Left lung (tissue), 10 donors: ENCODE results near the gene CHCHD4. TPM values are rescaled to one million over a fixed set of nuclear protein-coding genes. Genes with fewer than 3 reads are reported as not detected.

Source experiments
- ATAC-seq: fragments of 200-7000 bp; cut with Tn5 transposase; one replicate; pipeline ENCODE4 v1.9.1; 2020; ENCODE audit warnings: moderate library complexity
- DNase-seq, 4 donors: peaks; one replicate each; pipeline ENCODE4 v3.0.0-alpha.2; 2013 to 2020
- H3K27ac ChIP-seq, 2 donors: fragments of 200-600 bp; sonication (generic) in 1 of 2; one replicate each; pipeline versions ENCODE4 v1.5.0 to v1.8.0; 2020 to 2021
- H3K27me3 ChIP-seq, 2 donors: fragments of 200-600 bp; sonication (generic) in 1 of 2; one replicate each; pipeline versions ENCODE4 v1.5.0 to v1.8.0; 2020 to 2021
- H3K36me3 ChIP-seq, 2 donors: fragments of 200-600 bp; sonication (generic) in 1 of 2; one replicate each; pipeline versions ENCODE4 v1.5.0 to v1.8.0; 2020 to 2021
- H3K4me1 ChIP-seq, 2 donors: fragments of 200-600 bp; one replicate each; pipeline ENCODE4 v1.8.0; 2021
- H3K4me3 ChIP-seq, 2 donors: fragments of 200-600 bp; sonication (generic) in 1 of 2; one replicate each; pipeline versions ENCODE4 v1.5.0 to v1.8.0; 2020 to 2021; ENCODE audit warnings: mild to moderate bottlenecking in 1 of 2
- H3K9me3 ChIP-seq, 2 donors: fragments of 200-600 bp; sonication (generic) in 1 of 2; one replicate each; pipeline versions ENCODE4 v1.5.0 to v1.8.0; 2020 to 2021
- intact Hi-C, 2 donors: fragments of 100-400 bp; cut with DNase I; formaldehyde crosslinking; loops; one replicate each; pipeline versions ENCODE4 v1.11.2 to v1.14.2; 2022
- polyA plus RNA-seq, 6 donors: library from polyadenylated mRNA; unstranded; fragments of 120-200 nt; gene quantifications; one replicate each; pipeline ENCODE4 v1.2.1, GENCODE V29; 2013; ENCODE audit not compliant: insufficient read length in 6 of 6
- total RNA-seq, 2 donors: library from RNA; stranded (reverse); fragmentation: NEBNext Ultra II Directional; extraction: Animal tissue kit (Norgen Biotek cat#: 25700); gene quantifications; one replicate each; pipeline ENCODE4 v1.2.1, GENCODE V29; 2021
- TF ChIP-seq, protein P1 (sequence below), 2 donors: fragments of 200-600 bp; sonication (generic) in 1 of 2; IDR thresholded peaks; one replicate each; pipeline versions ENCODE4 v1.5.0 to v1.8.0; 2021; ENCODE audit warnings: antibody characterized with exemption in 2 of 2
- donor health status: DM: no; HTN: yes; CAD: no.
- donor health status: DM: no; HTN: no; CAD: no.

The CHCHD4 gene
- total and polyA plus RNA-seq, 8 donors, result 9.6 to 15.3 (median 13.4) TPM

- no peak for ATAC-seq
- TF ChIP-seq, protein P1, sequence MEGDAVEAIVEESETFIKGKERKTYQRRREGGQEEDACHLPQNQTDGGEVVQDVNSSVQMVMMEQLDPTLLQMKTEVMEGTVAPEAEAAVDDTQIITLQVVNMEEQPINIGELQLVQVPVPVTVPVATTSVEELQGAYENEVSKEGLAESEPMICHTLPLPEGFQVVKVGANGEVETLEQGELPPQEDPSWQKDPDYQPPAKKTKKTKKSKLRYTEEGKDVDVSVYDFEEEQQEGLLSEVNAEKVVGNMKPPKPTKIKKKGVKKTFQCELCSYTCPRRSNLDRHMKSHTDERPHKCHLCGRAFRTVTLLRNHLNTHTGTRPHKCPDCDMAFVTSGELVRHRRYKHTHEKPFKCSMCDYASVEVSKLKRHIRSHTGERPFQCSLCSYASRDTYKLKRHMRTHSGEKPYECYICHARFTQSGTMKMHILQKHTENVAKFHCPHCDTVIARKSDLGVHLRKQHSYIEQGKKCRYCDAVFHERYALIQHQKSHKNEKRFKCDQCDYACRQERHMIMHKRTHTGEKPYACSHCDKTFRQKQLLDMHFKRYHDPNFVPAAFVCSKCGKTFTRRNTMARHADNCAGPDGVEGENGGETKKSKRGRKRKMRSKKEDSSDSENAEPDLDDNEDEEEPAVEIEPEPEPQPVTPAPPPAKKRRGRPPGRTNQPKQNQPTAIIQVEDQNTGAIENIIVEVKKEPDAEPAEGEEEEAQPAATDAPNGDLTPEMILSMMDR (IDR thresholded peaks at IDR 0.05), result no peak
- Histone ChIP-seq H3K27me3 (no peaks in the 10 kb centered on the region), H3K9me3 (no peaks in the 10 kb centered on the region), H3K36me3 (peaks cover 5 to 100% of the 10 kb centered on the region in 2 donors), H3K4me3 (no peak overlapping the region), H3K27ac (no peak overlapping the region), H3K4me1 (peaks cover 0 to 4% of the 10 kb centered on the region in 2 donors)
- intact Hi-C loops, result no loop called here
- DNase-seq, result no peak
Observed at GRCh38 chr3:14132689-14133088, 8.0 kb upstream of the CHCHD4 start.

DNA sequence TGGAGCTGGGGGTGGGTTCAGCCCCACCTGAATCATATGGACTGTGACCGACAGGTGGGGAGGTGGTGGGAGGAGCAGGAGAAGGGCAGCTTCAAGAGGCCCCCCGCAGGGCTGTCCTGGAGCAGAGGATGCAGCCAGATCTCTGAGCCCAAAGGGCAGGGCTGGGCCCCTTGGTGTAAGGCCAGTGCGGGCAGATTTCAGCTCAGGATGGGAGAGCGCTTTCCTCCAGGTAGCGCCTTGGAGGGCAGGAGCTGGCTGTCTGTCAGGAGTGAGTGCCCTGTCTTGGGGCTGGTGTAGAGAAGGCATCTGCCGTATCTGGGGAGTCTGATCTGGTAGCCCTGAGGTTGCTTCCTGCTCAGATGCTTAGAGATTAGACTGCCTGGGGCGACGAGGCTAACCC is 7.5 kb upstream of the CHCHD4 start:
- Histone ChIP-seq H3K9me3 (no peaks in the 10 kb centered on the region), H3K4me1 (peaks cover 0 to 10% of the 10 kb centered on the region in 2 donors), H3K27ac (no peak overlapping the region), H3K36me3 (peaks cover 5 to 100% of the 10 kb centered on the region in 2 donors), H3K27me3 (no peaks in the 10 kb centered on the region), H3K4me3 (no peak overlapping the region)
- intact Hi-C loops, result no loop called here
- ATAC-seq (no peak), DNase-seq (no peak)
- TF ChIP-seq, protein P1 (IDR thresholded peaks at IDR 0.05), result no peak

DNA sequence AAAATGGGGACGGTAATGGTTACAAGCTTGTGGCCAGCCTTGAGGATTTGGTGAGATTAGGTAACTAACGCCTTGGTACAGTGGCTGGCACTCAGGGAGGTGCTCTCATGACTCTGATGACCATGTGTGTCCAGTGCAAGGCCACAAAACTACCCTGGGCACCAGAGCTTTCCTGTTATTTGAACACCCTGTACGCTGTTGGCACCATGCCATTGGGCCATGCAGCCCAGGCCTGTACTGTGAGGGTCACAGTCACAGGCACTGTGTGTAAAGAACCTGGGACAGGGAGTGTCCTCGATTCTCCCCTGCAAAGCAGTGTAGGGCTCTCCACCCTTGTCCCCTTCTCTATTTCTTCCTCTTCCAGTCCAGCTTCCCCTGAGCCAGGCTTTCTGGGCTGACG is 6.5 kb upstream of the CHCHD4 start:
- Histone ChIP-seq H3K27ac (no peak overlapping the region), H3K36me3 (peaks cover 5 to 92% of the 10 kb centered on the region in 2 donors), H3K27me3 (no peaks in the 10 kb centered on the region), H3K9me3 (no peaks in the 10 kb centered on the region), H3K4me3 (no peak overlapping the region), H3K4me1 (peaks cover 6 to 20% of the 10 kb centered on the region in 2 donors)
- ATAC-seq (no peak), DNase-seq (no peak)
- intact Hi-C loops, result no loop called here
- TF ChIP-seq, protein P1 (IDR thresholded peaks at IDR 0.05), result no peak

DNA sequence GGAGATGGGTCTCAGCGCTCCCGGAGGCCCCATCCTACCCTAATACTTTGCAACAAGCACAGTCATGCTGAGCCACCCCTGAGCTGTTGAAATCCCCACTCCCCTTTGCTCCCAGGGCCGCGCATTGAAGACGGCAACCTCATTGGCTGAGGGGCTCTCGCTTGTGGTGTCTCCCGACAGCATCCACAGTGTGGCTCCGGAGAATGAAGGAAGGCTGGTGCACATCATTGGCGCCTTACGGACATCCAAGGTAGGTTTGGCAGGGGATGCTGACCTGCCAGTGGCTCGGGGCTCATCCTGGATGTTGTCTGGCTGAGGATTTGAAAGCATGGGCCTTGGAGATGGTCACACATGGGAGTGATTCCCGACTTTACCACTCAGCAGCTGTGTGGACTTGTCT is 6.0 kb upstream of the CHCHD4 start:
- H3K9me3 ChIP-seq, result no peaks in the 10 kb centered on the region
- peaks cover 5 to 87% of the 10 kb centered on the region in 2 donors for H3K36me3 ChIP-seq
- no peak for ATAC-seq
- TF ChIP-seq, protein P1 (IDR thresholded peaks at IDR 0.05), result no peak
- H3K4me1 ChIP-seq, result peaks cover 10 to 24% of the 10 kb centered on the region in 2 donors
- intact Hi-C loops, result no loop called here
- no peaks in the 10 kb centered on the region for H3K27me3 ChIP-seq
- H3K4me3 ChIP-seq, result no peak overlapping the region
- no peak for DNase-seq
- H3K27ac ChIP-seq, result no peak overlapping the region

GRCh38 chr3:14130230-14130629 is 5.6 kb upstream of the CHCHD4 start:
- H3K27ac ChIP-seq, result no peak overlapping the region
- peaks cover 10 to 26% of the 10 kb centered on the region in 2 donors for H3K4me1 ChIP-seq
- H3K9me3 ChIP-seq, result no peaks in the 10 kb centered on the region
- ATAC-seq (no peak), DNase-seq (no peak)
- intact Hi-C loops, result no loop called here
- H3K36me3 ChIP-seq, result peaks cover 5 to 83% of the 10 kb centered on the region in 2 donors
- H3K4me3 ChIP-seq, result no peak overlapping the region
- no peaks in the 10 kb centered on the region for H3K27me3 ChIP-seq
- TF ChIP-seq, protein P1 (IDR thresholded peaks at IDR 0.05), result no peak
